Endothelial cell of umbilical vein (primary cell): Measurements from ENCODE around the gene PFKFB4.

Experiments used
- CTCF ChIP-seq, 2 donors: IDR thresholded peaks; 1 replicate in 1 of 2; 2 replicates in 1 of 2; pipeline ENCODE4 v1.5.1; 2011; ENCODE audit warnings: low read length in 2 of 2, mild to moderate bottlenecking in 2 of 2, moderate library complexity in 2 of 2, control low read depth in 1 of 2, inconsistent platforms in 1 of 2, low read depth in 1 of 2; ENCODE audit not compliant: insufficient read depth in 1 of 2; ENCODE audit errors: extremely low read depth in 1 of 2
- EZH2 ChIP-seq: IDR thresholded peaks from 2 replicates; pipeline ENCODE4 v1.6.1; 2012; ENCODE audit warnings: borderline replicate concordance, low read depth, mild to moderate bottlenecking, moderate library complexity, low read length, inconsistent platforms; ENCODE audit not compliant: severe bottlenecking
- POLR2A ChIP-seq: IDR thresholded peaks from 2 replicates; pipeline ENCODE4 v1.6.1; 2012; ENCODE audit warnings: low read depth, mild to moderate bottlenecking, control low read depth, low read length
- POLR2AphosphoS5 ChIP-seq: IDR thresholded peaks from 2 replicates; pipeline ENCODE4 v1.6.1; 2012; ENCODE audit warnings: low read depth, mild to moderate bottlenecking, control low read depth, low read length, moderate library complexity; ENCODE audit not compliant: insufficient read depth

GRCh38 chr3:48524970-48525369 is 31.6 kb downstream of the PFKFB4 start:
- TF ChIP-seq CTCF (IDR thresholded peaks at IDR 0.05; ENCODE audit: extremely low read depth in 1 of 2, insufficient read depth in 1 of 2, low read depth in 1 of 2, low read length in 2 of 2) (no peak), POLR2A (no peak), POLR2AphosphoS5 (no peak), EZH2 (no peak)
